AG09319 (cell line): Measurements from ENCODE around the gene SRGAP3.

Source experiments
- DNase-seq: peaks from one replicate; pipeline ENCODE4 v3.0.0-alpha.2; 2010; ENCODE audit warnings: low read depth; ENCODE audit errors: extremely low read depth
- TF ChIP-seq, protein P1 (sequence below): IDR thresholded peaks from 2 replicates; pipeline ENCODE4 v1.5.1; 2011; ENCODE audit warnings: low read depth, mild to moderate bottlenecking, inconsistent platforms, low read length, moderate library complexity

The SRGAP3 gene

DNA sequence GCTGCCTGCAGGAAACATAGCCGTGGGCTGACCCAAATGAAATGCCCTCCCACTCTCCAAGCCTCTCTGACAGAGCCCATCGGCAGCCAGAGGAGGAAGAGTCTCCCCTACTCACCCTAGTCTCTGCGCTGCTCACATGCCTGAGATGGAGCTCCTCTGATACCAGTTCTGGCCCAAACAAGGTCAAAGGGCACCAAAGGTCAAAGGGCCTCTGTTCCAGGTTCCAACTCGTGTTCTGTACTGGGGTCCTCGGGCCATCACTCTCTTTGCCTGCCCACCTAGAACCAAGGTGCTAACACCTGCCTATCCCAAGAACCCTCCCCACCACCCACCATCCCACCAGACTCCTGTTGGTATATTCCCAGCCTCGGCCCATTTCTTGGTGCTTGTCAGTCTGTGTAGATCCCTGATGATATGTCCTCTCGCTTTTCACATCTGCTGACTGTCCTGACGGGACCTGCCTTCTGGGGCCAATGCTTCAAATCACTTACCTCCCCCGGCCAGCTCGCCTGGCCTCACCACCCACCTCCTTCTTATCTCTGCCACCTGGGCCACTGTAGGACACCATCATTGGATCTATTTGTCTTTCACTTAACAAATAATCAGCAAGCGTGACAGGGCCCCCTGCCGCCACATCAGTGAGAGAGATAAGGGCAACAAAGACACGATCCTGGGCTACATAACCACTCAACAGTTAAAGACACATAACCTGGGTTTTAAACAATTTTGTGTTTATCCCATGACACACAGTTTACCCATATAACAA is 90.4 kb downstream of the SRGAP3 start:
- no peak for DNase-seq
- TF ChIP-seq, protein P1, sequence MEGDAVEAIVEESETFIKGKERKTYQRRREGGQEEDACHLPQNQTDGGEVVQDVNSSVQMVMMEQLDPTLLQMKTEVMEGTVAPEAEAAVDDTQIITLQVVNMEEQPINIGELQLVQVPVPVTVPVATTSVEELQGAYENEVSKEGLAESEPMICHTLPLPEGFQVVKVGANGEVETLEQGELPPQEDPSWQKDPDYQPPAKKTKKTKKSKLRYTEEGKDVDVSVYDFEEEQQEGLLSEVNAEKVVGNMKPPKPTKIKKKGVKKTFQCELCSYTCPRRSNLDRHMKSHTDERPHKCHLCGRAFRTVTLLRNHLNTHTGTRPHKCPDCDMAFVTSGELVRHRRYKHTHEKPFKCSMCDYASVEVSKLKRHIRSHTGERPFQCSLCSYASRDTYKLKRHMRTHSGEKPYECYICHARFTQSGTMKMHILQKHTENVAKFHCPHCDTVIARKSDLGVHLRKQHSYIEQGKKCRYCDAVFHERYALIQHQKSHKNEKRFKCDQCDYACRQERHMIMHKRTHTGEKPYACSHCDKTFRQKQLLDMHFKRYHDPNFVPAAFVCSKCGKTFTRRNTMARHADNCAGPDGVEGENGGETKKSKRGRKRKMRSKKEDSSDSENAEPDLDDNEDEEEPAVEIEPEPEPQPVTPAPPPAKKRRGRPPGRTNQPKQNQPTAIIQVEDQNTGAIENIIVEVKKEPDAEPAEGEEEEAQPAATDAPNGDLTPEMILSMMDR = no peak

DNA sequence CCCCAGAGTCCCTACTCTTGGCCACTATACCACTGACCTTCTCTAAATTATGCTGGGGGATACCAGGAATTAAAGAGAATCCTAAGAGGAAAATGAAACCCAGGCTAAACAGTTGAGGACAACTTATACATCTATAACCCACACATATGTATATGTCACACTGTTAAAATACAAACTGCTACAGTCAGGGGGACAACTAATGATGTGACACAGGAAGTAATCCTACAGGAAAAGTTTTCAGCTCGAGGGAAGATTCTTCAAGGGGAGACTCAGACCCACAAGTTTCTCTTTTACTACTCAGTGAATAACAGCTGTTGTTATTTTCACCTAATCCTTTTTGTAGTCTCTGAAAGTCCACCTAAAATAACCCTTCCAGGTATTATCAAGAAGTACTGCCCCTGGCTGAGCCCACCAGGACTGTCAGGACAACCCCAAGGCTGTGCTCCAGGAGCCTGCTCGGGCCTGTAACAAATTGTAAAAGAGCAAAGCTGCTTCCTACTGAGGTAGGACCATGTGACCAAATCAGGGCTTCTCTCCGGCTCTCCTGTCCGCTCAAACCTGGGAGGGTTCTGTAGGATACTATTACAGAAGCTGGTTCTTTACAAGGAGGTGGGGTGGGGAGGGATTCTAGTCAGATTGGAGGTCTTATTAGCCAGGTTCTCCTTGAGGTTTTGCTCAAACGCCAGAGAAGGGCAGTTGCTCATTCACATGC is 91.6 kb downstream of the SRGAP3 start:
- no peak for DNase-seq

DNA sequence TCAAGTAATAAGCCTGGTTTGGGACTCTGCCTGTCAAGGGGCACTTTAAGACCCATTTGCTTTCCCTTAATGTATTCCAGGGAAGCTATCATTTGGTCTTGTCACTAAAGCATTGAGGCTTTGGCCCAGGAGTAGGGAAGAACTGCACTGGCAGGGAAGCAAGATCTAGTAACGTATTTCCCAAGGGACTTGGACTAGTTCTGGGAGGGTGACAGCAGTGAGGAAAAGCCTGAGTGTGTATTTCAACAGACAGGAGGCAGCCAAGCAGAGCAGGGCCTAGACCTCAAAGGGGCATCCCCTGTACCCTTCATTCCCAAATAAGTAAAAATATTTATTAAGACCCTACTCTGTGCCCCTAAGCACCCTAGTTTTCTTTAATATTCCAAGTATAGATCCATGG is 92.8 kb downstream of the SRGAP3 start:
- DNase-seq = no peak

More for the DNA sequence above, 91.6 kb downstream of the SRGAP3 start:
- TF ChIP-seq, protein P1 = no peak

DNA sequence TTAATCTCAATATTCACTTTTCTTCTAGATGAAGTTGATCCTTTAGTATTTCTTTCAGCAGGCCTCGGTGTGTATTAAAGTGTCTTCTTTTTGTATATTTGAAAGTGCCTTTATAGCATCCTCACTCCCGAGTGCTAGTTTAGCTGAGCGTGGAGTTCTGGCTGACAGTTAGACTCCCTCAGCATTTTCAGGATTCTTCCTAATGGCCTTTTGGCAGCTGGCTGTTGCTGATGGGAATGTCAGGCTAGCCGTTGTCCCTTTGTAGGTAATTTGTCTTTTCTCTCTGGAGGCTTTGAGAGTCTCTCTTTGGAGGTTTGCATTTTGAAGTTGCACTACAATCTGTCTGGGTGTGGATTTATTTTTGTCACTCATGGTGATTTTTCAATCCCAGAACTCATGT is 94.4 kb downstream of the SRGAP3 start:
- DNase-seq = no peak
- TF ChIP-seq, protein P1 = no peak

More for the DNA sequence above, 92.8 kb downstream of the SRGAP3 start:
- TF ChIP-seq, protein P1 = no peak

DNA sequence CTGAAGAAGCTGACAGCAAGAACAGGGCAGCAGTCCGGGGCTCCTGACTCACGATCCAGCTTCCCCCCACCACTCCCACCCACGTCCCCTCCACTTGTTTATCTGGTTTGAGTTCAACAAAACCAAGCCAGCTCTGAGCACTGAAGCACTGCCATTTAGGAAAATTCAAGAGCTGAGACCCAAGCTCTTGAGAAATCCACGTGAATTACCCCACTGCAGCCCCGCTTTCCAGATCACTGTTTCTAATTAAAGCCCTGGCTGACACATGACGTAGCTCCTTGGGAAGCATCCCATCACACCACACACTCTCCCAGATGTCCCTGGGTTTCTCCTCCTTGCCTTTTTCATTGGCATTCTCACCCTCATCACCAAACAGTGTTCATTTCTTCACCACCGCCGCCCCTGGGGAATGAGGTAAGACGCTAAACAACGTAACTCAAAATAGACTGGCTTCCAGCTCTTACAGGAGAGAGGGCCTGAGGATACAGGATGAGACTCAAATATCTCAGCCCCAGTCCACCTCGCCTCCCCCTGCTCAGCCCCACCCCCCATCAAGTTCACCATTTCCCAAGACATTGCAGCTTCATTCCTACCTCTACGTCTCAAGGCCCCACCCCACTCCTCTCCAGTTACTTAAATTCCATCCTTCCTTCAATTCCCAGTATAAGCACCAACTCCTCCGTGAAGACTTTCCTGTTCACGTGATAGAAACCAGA is 95.4 kb downstream of the SRGAP3 start:
- DNase-seq = peak; percentile 80
- TF ChIP-seq, protein P1 = no peak

DNA sequence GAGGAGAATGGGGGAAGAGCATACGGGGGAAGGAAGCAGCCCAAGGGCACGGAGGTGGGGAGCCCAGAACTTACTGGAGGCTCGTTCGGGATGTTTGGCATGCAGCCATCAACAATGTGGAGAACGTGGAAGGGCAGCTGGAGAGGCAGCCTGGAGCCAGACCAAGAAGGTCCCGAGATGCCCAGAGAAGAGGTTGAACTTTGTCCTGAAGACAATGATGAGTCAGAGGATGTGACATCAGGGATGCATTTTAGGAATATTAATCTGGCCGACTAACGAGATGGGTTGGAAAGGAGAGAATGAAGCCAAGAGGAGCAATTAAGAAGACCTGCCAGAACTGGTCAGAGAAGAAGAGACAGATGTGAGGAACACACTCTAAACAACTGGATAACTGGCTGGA is 98.2 kb downstream of the SRGAP3 start:
- DNase-seq = peak; percentile 11
- TF ChIP-seq, protein P1 = no peak
